Liver (tissue), 3 donors: ENCODE data around the gene ARSB.

Experiments used
- TAF1 ChIP-seq: conservative IDR thresholded peaks from 2 replicates; pipeline ENCODE4 v1.6.1; 2016; ENCODE audit warnings: antibody characterized with exemption, mild to moderate bottlenecking
- TF ChIP-seq, protein P1 (sequence below): fragments of 150-350 bp; IDR thresholded peaks from 2 replicates; pipeline ENCODE4 v1.5.1; 2017; ENCODE audit warnings: improper control_type of control experiment, low read depth, low read length; ENCODE audit not compliant: missing input control
- donor health status: healthy.
- donor health status: healthy.

DNA sequence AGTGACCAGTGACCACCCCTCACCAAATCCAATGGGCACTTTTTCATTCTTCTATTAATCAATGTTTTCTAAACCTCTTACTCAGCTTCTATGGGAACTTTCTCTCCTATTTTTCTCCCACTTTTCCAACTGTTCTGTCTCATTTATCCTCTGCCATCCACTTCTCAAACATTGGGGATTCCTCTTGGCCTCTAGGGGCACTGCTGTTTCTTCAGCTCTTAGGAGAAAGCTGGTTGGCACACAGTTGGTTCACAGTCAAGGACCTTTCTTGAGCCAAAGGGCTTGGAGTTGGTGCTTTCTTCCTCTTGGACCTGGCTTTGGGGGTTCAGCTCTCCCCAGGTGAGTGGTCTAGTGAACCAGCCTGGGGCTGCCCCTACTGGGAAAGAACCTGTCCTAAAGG lies 224.3 kb downstream of the ARSB start:
- no peak for TF ChIP-seq TAF1
- TF ChIP-seq, protein P1, sequence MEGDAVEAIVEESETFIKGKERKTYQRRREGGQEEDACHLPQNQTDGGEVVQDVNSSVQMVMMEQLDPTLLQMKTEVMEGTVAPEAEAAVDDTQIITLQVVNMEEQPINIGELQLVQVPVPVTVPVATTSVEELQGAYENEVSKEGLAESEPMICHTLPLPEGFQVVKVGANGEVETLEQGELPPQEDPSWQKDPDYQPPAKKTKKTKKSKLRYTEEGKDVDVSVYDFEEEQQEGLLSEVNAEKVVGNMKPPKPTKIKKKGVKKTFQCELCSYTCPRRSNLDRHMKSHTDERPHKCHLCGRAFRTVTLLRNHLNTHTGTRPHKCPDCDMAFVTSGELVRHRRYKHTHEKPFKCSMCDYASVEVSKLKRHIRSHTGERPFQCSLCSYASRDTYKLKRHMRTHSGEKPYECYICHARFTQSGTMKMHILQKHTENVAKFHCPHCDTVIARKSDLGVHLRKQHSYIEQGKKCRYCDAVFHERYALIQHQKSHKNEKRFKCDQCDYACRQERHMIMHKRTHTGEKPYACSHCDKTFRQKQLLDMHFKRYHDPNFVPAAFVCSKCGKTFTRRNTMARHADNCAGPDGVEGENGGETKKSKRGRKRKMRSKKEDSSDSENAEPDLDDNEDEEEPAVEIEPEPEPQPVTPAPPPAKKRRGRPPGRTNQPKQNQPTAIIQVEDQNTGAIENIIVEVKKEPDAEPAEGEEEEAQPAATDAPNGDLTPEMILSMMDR: no peak
